NT2/D1 (cell line): Measurements from ENCODE around the gene AZIN2.

Experiments used
- SUZ12 ChIP-seq: IDR thresholded peaks from 2 replicates; pipeline ENCODE4 v1.6.1; 2011; ENCODE audit not compliant: insufficient read length, insufficient read depth; ENCODE audit errors: extremely low read depth
- ZNF274 ChIP-seq: IDR thresholded peaks from 2 replicates; pipeline ENCODE4 v1.6.1; 2011; ENCODE audit warnings: mild to moderate bottlenecking, low read depth, low read length

- TF ChIP-seq SUZ12: no peak
- TF ChIP-seq ZNF274: no peak
Measured at GRCh38 chr1:33120436-33121231, 39.7 kb downstream of the AZIN2 start.
